Lower lobe of right lung (tissue), 2 donors: ENCODE data around the gene OR10H4. TPM values are rescaled to one million over a fixed set of nuclear protein-coding genes. Genes with fewer than 3 reads are reported as not detected.
"Not testable (repeated sequence)": the region's sequence is repeated elsewhere in the genome, so short reads cannot be mapped to it uniquely, and the experiment has no call there.

Experiments
- ATAC-seq, 2 donors: fragments of 200-7000 bp; cut with Tn5 transposase; one replicate each; pipeline ENCODE4 v1.9.1; 2020 to 2022; ENCODE audit warnings: mild to moderate bottlenecking in 2 of 2, moderate library complexity in 2 of 2
- DNase-seq: peaks from one replicate; pipeline ENCODE4 v3.0.0-alpha.2; 2020
- H3K27ac ChIP-seq: fragments of 200-600 bp; one replicate; pipeline ENCODE4 v1.8.0; 2022
- H3K27me3 ChIP-seq: fragments of 200-600 bp; one replicate; pipeline ENCODE4 v1.8.0; 2022; ENCODE audit warnings: low read depth
- H3K36me3 ChIP-seq: fragments of 200-600 bp; one replicate; pipeline ENCODE4 v1.8.0; 2022; ENCODE audit warnings: mild to moderate bottlenecking
- H3K4me1 ChIP-seq: fragments of 200-600 bp; one replicate; pipeline ENCODE4 v1.8.0; 2022
- H3K4me3 ChIP-seq: fragments of 200-600 bp; one replicate; pipeline ENCODE4 v1.8.0; 2022; ENCODE audit warnings: mild to moderate bottlenecking
- H3K9me3 ChIP-seq: fragments of 200-600 bp; one replicate; pipeline ENCODE4 v1.8.0; 2022
- CTCF ChIP-seq: fragments of 200-600 bp; IDR thresholded peaks from one replicate; pipeline ENCODE4 v1.8.0; 2022; ENCODE audit warnings: antibody characterized with exemption, mild to moderate bottlenecking
- intact Hi-C: fragments of 100-400 bp; cut with DNase I; formaldehyde crosslinking; loops from one replicate; pipeline ENCODE4 v1.11.0; 2022
- total RNA-seq: library from RNA; stranded (reverse); fragmentation: NEBNext Ultra II Directional; extraction: Animal tissue kit (Norgen Biotek cat#: 25700); gene quantifications from one replicate; pipeline ENCODE4 v1.2.1, GENCODE V29; 2021
- donor health status: DM: no; HTN: yes; CAD: no; lungs with severe emphysema.

The OR10H4 gene
- total RNA-seq, 1 donor from 2014 or later, result not detected

GRCh38 chr19:15954820-15955219 is 6.0 kb downstream of the OR10H4 start:
- ATAC-seq (no peak), DNase-seq (no peak)
- H3K4me3 ChIP-seq, result no peak overlapping the region
- peaks cover 26% of the 10 kb centered on the region for H3K27me3 ChIP-seq
- no peaks in the 10 kb centered on the region for H3K9me3 ChIP-seq
- no peaks in the 10 kb centered on the region for H3K4me1 ChIP-seq
- no peaks in the 10 kb centered on the region for H3K36me3 ChIP-seq
- intact Hi-C loops, result no loop called here
- H3K27ac ChIP-seq, result no peak overlapping the region
- TF ChIP-seq CTCF, result no peak

GRCh38 chr19:15962319-15962718 is 13.5 kb downstream of the OR10H4 start:
- ATAC-seq, result no peak

GRCh38 chr19:15964231-15964630 is 15.4 kb downstream of the OR10H4 start:
- Histone ChIP-seq H3K4me1 (no peaks in the 10 kb centered on the region), H3K9me3 (no peaks in the 10 kb centered on the region), H3K27ac (no peak overlapping the region), H3K4me3 (no peak overlapping the region), H3K27me3 (peaks cover 21% of the 10 kb centered on the region), H3K36me3 (no peaks in the 10 kb centered on the region)
- no peak for DNase-seq
- intact Hi-C loops, result no loop called here
- TF ChIP-seq CTCF, result no peak
- ATAC-seq, result no peak

More at GRCh38 chr19:15962319-15962718, 13.5 kb downstream of the OR10H4 start:
- H3K9me3 ChIP-seq, result no peaks in the 10 kb centered on the region
- H3K27me3 ChIP-seq, result peaks cover 21% of the 10 kb centered on the region
- H3K4me1 ChIP-seq, result no peaks in the 10 kb centered on the region
- no peak for TF ChIP-seq CTCF
- no peak overlapping the region for H3K27ac ChIP-seq
- DNase-seq, result no peak
- intact Hi-C loops, result no loop called here
- H3K36me3 ChIP-seq, result no peaks in the 10 kb centered on the region
- no peak overlapping the region for H3K4me3 ChIP-seq

- H3K9me3 ChIP-seq, result no peaks in the 10 kb centered on the region
- DNase-seq, result no peak
- no peak for TF ChIP-seq CTCF
- peaks cover 11% of the 10 kb centered on the region for H3K27me3 ChIP-seq
- no peaks in the 10 kb centered on the region for H3K36me3 ChIP-seq
- H3K27ac ChIP-seq, result no peak overlapping the region
- no peak overlapping the region for H3K4me3 ChIP-seq
- ATAC-seq, result no peak
- intact Hi-C loops, result no loop called here
- no peaks in the 10 kb centered on the region for H3K4me1 ChIP-seq
Observed at GRCh38 chr19:15971224-15971780, 22.5 kb downstream of the OR10H4 start.

GRCh38 chr19:15972043-15972442 is 23.2 kb downstream of the OR10H4 start:
- intact Hi-C loops, H3K4me1 ChIP-seq, H3K36me3 ChIP-seq, ATAC-seq, H3K27me3 ChIP-seq, H3K9me3 ChIP-seq, H3K27ac ChIP-seq, H3K4me3 ChIP-seq, DNase-seq: not testable (repeated sequence)

- Histone ChIP-seq H3K4me1 (no peaks in the 10 kb centered on the region), H3K4me3 (no peak overlapping the region), H3K9me3 (no peaks in the 10 kb centered on the region), H3K36me3 (no peaks in the 10 kb centered on the region), H3K27me3 (peaks cover 14% of the 10 kb centered on the region), H3K27ac (no peak overlapping the region)
- DNase-seq (no peak), ATAC-seq (no peak)
- TF ChIP-seq CTCF, result no peak
- intact Hi-C loops, result no loop called here
Observed at GRCh38 chr19:15974856-15975255, 26.0 kb downstream of the OR10H4 start.
